ENCODE results near the gene FMO2. TPM values are rescaled to one million over a fixed set of nuclear protein-coding genes. Genes with fewer than 3 reads are reported as not detected.
"Not testable (repeated sequence)": the region's sequence is repeated elsewhere in the genome, so short reads cannot be mapped to it uniquely, and the experiment has no call there.

Gene FMO2
- total RNA-seq, 2 experiments from 2014 or later = not detected

- Mint-ChIP-seq H3K4me1 (ENCODE audit: low read depth) (peaks cover 1% of the 10 kb centered on the region), H3K4me3 (no peak overlapping the region), H3K27me3 (ENCODE audit: low read depth) (no peaks in the 10 kb centered on the region), H3K27ac (no peak overlapping the region), H3K36me3 (ENCODE audit: low read depth) (no peaks in the 10 kb centered on the region), H3K9me3 (peaks cover 1% of the 10 kb centered on the region)
- intact Hi-C loops (cut with micrococcal nuclease) = loop anchor here (1.0 to 5.0 kb wide), 3 partner anchors 85 to 260 kb away; partner anchors contain the start of gene FMO4
- DNase-seq = peak; percentile 46
- CTCF ChIA-PET = interaction anchor here (0.8 to 2.5 kb wide), 12 partner anchors 9 to 1298 kb away, joined by 3 to 10 read pairs (median 4); partner anchors contain the start of gene FMO4
Observed at GRCh38 chr1:171226747-171227370, 41.8 kb downstream of the FMO2 start.

DNA sequence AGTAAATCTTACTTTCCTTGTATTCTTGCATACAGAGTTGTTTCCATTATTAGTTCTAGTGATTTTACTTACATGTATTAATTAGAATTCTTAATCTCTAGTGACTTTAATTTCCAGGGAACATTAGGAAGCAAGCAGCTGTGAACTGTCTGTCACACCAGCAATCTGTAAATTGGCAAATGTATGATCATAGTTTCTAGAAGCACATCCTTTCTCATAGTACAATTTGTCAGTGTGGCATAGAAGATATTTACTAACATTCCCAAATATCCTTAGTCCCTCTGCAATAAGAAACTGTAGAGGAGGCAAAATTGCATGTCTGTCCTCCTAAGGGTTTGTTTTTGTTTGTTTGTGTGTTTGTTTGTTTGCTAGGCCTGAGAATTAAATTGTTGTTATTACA lies 46.2 kb downstream of the FMO2 start:
- CTCF ChIA-PET = interaction anchor here (0.6 to 1.1 kb wide), 2 partner anchors 9 to 14 kb away, joined by 3 to 4 read pairs; no protein-coding TSS in a partner anchor
- DNase-seq = no peak
- H3K4me3 Mint-ChIP-seq = no peak overlapping the region
- peaks cover 5% of the 10 kb centered on the region for H3K27me3 Mint-ChIP-seq (ENCODE audit: low read depth)
- H3K36me3 Mint-ChIP-seq (ENCODE audit: low read depth) = no peaks in the 10 kb centered on the region
- no peak overlapping the region for H3K27ac Mint-ChIP-seq
- peaks cover 4% of the 10 kb centered on the region for H3K9me3 Mint-ChIP-seq
- H3K4me1 Mint-ChIP-seq (ENCODE audit: low read depth) = no peaks in the 10 kb centered on the region
- intact Hi-C loops (cut with micrococcal nuclease) = no loop called here

DNA sequence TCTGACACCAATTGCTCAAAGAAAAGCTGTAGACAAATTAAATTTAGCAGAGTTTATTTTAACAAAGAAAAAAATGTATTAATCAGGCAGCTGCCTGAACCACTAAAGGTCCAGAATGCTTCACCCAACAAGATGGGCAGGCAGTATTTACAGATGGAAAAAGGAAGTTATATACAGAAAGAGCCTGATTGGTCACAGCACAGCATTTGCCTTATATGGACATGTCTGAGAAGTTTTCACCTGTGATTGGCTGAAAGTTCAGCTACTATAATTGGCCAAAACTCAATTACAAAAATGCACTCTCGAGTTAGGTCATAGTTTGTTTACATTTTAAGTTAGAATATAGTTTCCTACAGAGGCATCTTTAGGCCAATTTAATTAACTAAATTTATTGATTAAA lies 48.1 kb downstream of the FMO2 start:
- Mint-ChIP-seq H3K36me3 (ENCODE audit: low read depth) (no peaks in the 10 kb centered on the region), H3K4me3 (no peak overlapping the region), H3K9me3 (peaks cover 4% of the 10 kb centered on the region), H3K4me1 (ENCODE audit: low read depth) (no peaks in the 10 kb centered on the region), H3K27me3 (ENCODE audit: low read depth) (peaks cover 16% of the 10 kb centered on the region), H3K27ac (no peak overlapping the region)
- intact Hi-C loops (cut with micrococcal nuclease) = no loop called here
- CTCF ChIA-PET = interaction anchor here (1.4 kb wide), 1 partner anchor 80 kb away, joined by 5 read pairs; the partner anchor contains the start of gene FMO4
- DNase-seq = no peak

GRCh38 chr1:171236231-171236630 lies 51.1 kb downstream of the FMO2 start:
- H3K4me3 Mint-ChIP-seq; H3K36me3 Mint-ChIP-seq (ENCODE audit: low read depth); H3K27ac Mint-ChIP-seq; intact Hi-C loops (cut with micrococcal nuclease); DNase-seq; H3K4me1 Mint-ChIP-seq (ENCODE audit: low read depth): not testable (repeated sequence)
- CTCF ChIA-PET = interaction anchor here (1.7 to 1.8 kb wide), 2 partner anchors 9 to 78 kb away, joined by 3 to 7 read pairs; partner anchors contain the start of gene FMO4
- H3K9me3 Mint-ChIP-seq = peaks cover 15% of the 10 kb centered on the region
- peaks cover 33% of the 10 kb centered on the region for H3K27me3 Mint-ChIP-seq (ENCODE audit: low read depth)

GRCh38 chr1:171243878-171244277 lies 58.8 kb downstream of the FMO2 start:
- no peaks in the 10 kb centered on the region for H3K36me3 Mint-ChIP-seq (ENCODE audit: low read depth)
- peaks cover 10% of the 10 kb centered on the region for H3K9me3 Mint-ChIP-seq
- no peak overlapping the region for H3K27ac Mint-ChIP-seq
- CTCF ChIA-PET = interaction anchor here (1.8 kb wide), 1 partner anchor 72 kb away, joined by 8 read pairs; no protein-coding TSS in a partner anchor
- no peak for DNase-seq
- intact Hi-C loops (cut with micrococcal nuclease) = no loop called here
- no peak overlapping the region for H3K4me3 Mint-ChIP-seq
- no peaks in the 10 kb centered on the region for H3K4me1 Mint-ChIP-seq (ENCODE audit: low read depth)
- H3K27me3 Mint-ChIP-seq (ENCODE audit: low read depth) = peaks cover 23% of the 10 kb centered on the region

GRCh38 chr1:171245458-171246064 lies 60.5 kb downstream of the FMO2 start:
- CTCF ChIA-PET = interaction anchor here (0.7 to 8.3 kb wide), 13 partner anchors 9 to 174 kb away, joined by 3 to 96 read pairs (median 5); partner anchors contain the start of gene FMO4
- DNase-seq = peak; percentile 31
- intact Hi-C loops (cut with micrococcal nuclease) = loop anchor here (1.0 kb wide), 2 partner anchors 69 to 471 kb away; partner anchors contain the start of gene FMO4

GRCh38 chr1:171247501-171247900 lies 62.4 kb downstream of the FMO2 start:
- Mint-ChIP-seq H3K27me3 (ENCODE audit: low read depth) (peaks cover 28% of the 10 kb centered on the region), H3K4me1 (ENCODE audit: low read depth) (no peaks in the 10 kb centered on the region), H3K4me3 (no peak overlapping the region), H3K36me3 (ENCODE audit: low read depth) (no peaks in the 10 kb centered on the region), H3K9me3 (no peaks in the 10 kb centered on the region), H3K27ac (no peak overlapping the region)
- DNase-seq = no peak
- CTCF ChIA-PET = interaction anchor here (0.7 to 8.3 kb wide), 3 partner anchors 58 to 337 kb away, joined by 3 to 96 read pairs (median 3); partner anchors contain the start of gene FMO4
- intact Hi-C loops (cut with micrococcal nuclease) = no loop called here

More at GRCh38 chr1:171245458-171246064, 60.5 kb downstream of the FMO2 start:
- H3K27me3 Mint-ChIP-seq (ENCODE audit: low read depth) = peaks cover 21% of the 10 kb centered on the region
- no peak overlapping the region for H3K27ac Mint-ChIP-seq
- no peaks in the 10 kb centered on the region for H3K4me1 Mint-ChIP-seq (ENCODE audit: low read depth)
- no peaks in the 10 kb centered on the region for H3K9me3 Mint-ChIP-seq
- H3K4me3 Mint-ChIP-seq = no peak overlapping the region
- H3K36me3 Mint-ChIP-seq (ENCODE audit: low read depth) = no peaks in the 10 kb centered on the region

- Mint-ChIP-seq H3K27me3 (ENCODE audit: low read depth) (peaks cover 33% of the 10 kb centered on the region), H3K27ac (no peak within 1 kb of the TSS), H3K4me1 (ENCODE audit: low read depth) (no peaks in the 10 kb centered on the region), H3K36me3 (ENCODE audit: low read depth) (no peaks in the 10 kb centered on the region), H3K9me3 (no peaks in the 10 kb centered on the region), H3K4me3 (no peak within 1 kb of the TSS)
- no peak for DNase-seq
- CTCF ChIA-PET = interaction anchor here (0.7 to 8.3 kb wide), 2 partner anchors 65 to 336 kb away, joined by 3 to 96 read pairs; partner anchors contain the start of gene FMO4
- intact Hi-C loops (cut with micrococcal nuclease) = no loop called here
Observed at GRCh38 chr1:171248302-171248701, 63.2 kb downstream of the FMO2 start, which contains the start of gene FMO1. Gene FMO1, plus strand, starts transcription at chr1:171248494. Its CDS starts 9,594 bp downstream, at chr1:171258088.

- CTCF ChIA-PET = interaction anchor here (8.3 kb wide), 1 partner anchor 64 kb away, joined by 96 read pairs; the partner anchor contains the start of gene FMO4
- H3K9me3 Mint-ChIP-seq = no peaks in the 10 kb centered on the region
- no peak for DNase-seq
- H3K4me3 Mint-ChIP-seq = no peak overlapping the region
- H3K27ac Mint-ChIP-seq = no peak overlapping the region
- no peaks in the 10 kb centered on the region for H3K4me1 Mint-ChIP-seq (ENCODE audit: low read depth)
- intact Hi-C loops (cut with micrococcal nuclease) = no loop called here
- no peaks in the 10 kb centered on the region for H3K36me3 Mint-ChIP-seq (ENCODE audit: low read depth)
- peaks cover 33% of the 10 kb centered on the region for H3K27me3 Mint-ChIP-seq (ENCODE audit: low read depth)
Observed at GRCh38 chr1:171248841-171249240, 63.7 kb downstream of the FMO2 start.

DNA sequence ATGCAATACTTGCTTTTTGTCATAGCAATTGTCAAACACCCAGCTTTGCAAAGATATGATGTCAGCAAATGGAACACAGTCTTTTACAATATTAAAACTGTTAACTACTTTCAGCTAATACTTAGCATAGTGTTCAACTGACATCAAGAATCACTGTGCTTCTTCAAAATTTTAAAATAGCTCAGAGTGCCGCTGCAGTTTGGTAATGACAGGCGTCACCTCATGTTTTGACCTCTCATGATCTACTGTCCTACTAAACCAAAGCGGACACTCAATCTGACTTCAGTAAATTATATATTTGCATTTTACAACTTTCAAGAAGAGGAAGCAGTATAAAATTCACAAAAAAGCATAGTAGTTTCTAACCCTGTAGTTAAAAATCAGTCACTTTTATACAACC lies 65.2 kb downstream of the FMO2 start:
- DNase-seq = no peak
- intact Hi-C loops (cut with micrococcal nuclease) = no loop called here
- H3K4me1 Mint-ChIP-seq (ENCODE audit: low read depth) = no peaks in the 10 kb centered on the region
- H3K9me3 Mint-ChIP-seq = no peaks in the 10 kb centered on the region
- CTCF ChIA-PET = interaction anchor here (8.3 kb wide), 1 partner anchor 63 kb away, joined by 96 read pairs; the partner anchor contains the start of gene FMO4
- H3K4me3 Mint-ChIP-seq = no peak overlapping the region
- peaks cover 36% of the 10 kb centered on the region for H3K27me3 Mint-ChIP-seq (ENCODE audit: low read depth)
- H3K27ac Mint-ChIP-seq = no peak overlapping the region
- H3K36me3 Mint-ChIP-seq (ENCODE audit: low read depth) = no peaks in the 10 kb centered on the region

DNA sequence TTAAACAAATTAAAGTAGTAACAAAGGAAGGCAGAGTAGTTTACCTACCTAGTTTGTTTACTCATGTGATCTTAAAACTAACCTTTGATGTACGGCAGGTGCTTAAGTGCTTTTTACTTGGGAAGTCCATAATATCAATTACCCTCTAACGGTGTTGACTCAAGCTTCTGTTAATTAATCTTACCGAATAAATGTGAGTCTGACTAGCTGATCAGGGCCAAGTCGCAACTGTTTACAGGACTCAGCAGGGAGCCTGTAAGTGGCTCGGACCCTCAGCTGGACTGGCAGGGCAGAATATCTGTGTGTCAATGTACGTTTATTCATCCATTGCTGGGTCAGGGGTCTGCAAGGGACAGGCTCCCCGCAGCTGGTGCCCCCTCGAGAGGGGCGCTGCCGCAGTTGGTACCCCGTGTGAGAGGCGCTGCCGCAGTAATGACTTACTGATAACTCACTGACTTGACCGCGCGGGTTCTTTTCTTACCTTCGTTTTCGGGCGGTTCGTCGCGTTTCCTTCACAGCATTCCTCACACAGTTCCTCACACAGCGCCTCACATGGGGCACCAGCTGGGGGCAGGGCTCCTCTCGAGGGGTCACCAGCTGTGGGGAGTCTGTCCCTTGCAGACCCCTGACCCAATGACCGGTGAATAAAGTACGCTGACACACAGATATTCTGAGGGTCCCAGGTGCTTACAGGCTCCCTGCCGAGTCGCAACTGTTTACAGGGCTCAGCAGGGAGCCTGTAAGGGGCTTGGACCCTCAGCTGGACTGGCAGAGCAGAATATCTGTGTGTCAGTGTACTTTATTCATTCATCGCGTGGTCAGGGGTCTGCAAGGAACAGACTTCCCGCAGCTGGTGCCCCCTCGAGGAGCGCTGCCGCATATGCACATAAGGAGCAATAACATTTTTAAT lies 66.2 kb downstream of the FMO2 start:
- Mint-ChIP-seq H3K4me1 (ENCODE audit: low read depth) (no peaks in the 10 kb centered on the region), H3K36me3 (ENCODE audit: low read depth) (no peaks in the 10 kb centered on the region), H3K27me3 (ENCODE audit: low read depth) (peaks cover 38% of the 10 kb centered on the region), H3K4me3 (peak overlapping the region; percentile 77), H3K9me3 (no peaks in the 10 kb centered on the region), H3K27ac (no peak overlapping the region)
- intact Hi-C loops (cut with micrococcal nuclease) = loop anchor here (1.0 kb wide), 1 partner anchor 63 kb away; the partner anchor contains the start of gene FMO4
- peak; percentile 50 for DNase-seq
- CTCF ChIA-PET = interaction anchor here (1.3 to 8.3 kb wide), 2 partner anchors 62 to 218 kb away, joined by 3 to 96 read pairs; partner anchors contain the start of gene FMO4

Measured in activated naive CD4-positive, alpha-beta T cell treated with anti-CD3 and anti-CD28 coated beads for 36 hours (primary cell).